ENCODE results near the gene NCKAP5. TPM values are rescaled to one million over a fixed set of nuclear protein-coding genes. Genes with fewer than 3 reads are reported as not detected.

NCKAP5 gene
- total RNA-seq, 1 experiment from 2014 or later = not detected

DNA sequence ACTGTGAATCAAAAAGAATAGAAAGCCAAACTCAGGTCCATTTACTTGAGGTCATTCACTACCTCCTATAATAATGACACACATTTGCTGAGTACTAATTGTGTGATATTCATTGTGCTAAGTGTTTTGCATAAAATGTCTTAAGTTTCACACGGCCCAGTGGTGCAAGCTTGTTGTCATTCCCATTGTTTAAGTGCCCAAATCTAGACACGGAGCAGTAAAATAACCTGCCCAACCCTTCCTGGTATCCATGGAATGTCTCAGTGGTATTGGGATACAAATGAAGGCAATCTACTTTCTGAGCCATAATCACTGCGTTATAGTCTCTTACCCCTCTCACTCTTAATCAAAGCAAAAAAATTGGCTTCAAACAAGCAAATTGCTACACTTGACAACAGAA lies 233.3 kb downstream of the NCKAP5 start:
- Histone ChIP-seq H3K4me3 (no peak overlapping the region), H3K4me1 (no peaks in the 10 kb centered on the region), H3K27me3 (no peaks in the 10 kb centered on the region; the same call in 1 of the 2 replicates), H3K27ac (no peak overlapping the region), H3K36me3 (no peaks in the 10 kb centered on the region), H3K9me3 (replicated peaks) (no peaks in the 10 kb centered on the region)
- DNase-seq = no peak

DNA sequence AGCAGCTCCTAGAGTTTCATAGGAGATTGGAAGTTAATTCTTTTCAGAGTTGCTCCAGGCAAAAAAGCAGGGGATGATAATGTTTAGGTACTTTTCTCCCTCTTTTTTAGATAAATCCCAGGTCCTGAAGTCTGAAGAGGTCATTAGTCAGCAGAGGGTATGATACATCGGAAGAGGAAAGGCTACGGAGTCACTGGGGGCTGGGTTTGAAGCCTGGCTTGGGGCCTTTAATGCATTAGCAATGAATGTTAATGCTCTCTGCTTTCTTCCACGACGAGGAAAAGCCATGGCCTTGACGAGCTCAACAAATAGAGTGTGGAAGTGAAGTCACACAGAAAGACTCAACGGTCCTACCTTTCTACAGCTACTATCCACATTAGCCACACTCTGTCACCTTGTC lies 235.1 kb downstream of the NCKAP5 start:
- H3K27ac ChIP-seq = no peak overlapping the region
- H3K27me3 ChIP-seq = no peaks in the 10 kb centered on the region; the same call in 1 of the 2 replicates
- DNase-seq = no peak

DNA sequence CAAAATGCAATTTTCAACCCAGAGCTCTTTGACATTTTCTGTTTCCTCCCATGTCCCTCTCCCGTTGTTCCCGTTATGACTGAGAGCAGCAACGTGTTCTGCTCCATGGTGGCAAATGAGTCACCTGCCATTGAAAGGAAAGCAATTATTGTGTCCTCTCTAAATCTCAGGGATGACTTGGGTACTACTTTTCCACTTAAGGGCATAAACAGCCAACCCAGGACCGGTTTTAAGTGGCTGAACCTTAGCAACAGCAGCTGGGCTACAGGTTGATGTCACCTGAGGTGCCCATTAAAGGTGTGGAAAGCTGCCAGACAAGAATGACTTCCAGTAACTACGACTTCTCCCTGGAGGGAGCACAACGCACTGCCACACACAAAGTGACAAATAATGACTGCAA lies 236.8 kb downstream of the NCKAP5 start:
- no peaks in the 10 kb centered on the region for H3K36me3 ChIP-seq
- no peak for DNase-seq
- H3K27me3 ChIP-seq = no peaks in the 10 kb centered on the region; the same call in 1 of the 2 replicates
- H3K9me3 ChIP-seq (replicated peaks) = no peaks in the 10 kb centered on the region
- no peak overlapping the region for H3K27ac ChIP-seq
- no peaks in the 10 kb centered on the region for H3K4me1 ChIP-seq
- H3K4me3 ChIP-seq = no peak overlapping the region

More for the DNA sequence above, 235.1 kb downstream of the NCKAP5 start:
- H3K36me3 ChIP-seq = no peaks in the 10 kb centered on the region
- H3K4me1 ChIP-seq = no peaks in the 10 kb centered on the region
- H3K4me3 ChIP-seq = no peak overlapping the region
- no peaks in the 10 kb centered on the region for H3K9me3 ChIP-seq (replicated peaks)

DNA sequence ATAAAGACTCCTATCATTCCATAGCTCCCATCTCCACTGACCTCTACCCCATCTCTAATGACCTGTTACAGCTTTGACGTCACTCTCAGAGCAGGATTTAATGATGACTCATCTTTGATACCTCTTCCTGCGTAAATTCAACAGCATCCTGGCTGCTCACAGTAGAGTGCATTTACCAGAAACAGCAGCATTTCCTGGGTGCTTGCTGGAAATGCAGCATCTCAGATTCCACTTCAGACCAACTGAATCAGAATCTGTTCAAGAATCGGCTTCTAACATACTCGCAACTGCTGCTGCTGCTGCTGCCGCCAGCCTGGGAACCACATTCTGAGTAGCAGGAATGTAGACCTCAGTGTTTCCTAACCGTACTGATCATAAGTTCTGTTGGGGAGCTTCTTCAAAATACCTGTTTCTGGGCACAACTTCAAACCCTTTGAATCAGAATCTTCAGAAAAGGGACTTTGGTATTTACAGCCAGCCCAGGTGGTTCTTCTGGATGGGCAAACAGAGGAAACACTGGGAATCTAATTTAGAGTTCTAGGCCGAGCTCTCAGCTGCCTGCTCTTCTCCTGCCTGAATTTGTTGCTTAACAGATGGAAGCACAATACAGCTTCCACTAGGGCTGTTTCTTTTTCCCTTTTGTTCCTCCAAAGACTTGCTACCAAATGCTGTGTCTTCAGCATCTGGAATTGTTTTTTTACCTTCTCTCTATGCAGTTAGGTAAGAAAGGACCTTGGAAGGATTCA lies 241.4 kb downstream of the NCKAP5 start:
- Histone ChIP-seq H3K9me3 (replicated peaks) (no peaks in the 10 kb centered on the region), H3K4me3 (no peak overlapping the region), H3K4me1 (no peaks in the 10 kb centered on the region), H3K27me3 (no peaks in the 10 kb centered on the region; the same call in 1 of the 2 replicates), H3K36me3 (no peaks in the 10 kb centered on the region), H3K27ac (no peak overlapping the region)
- no peak for DNase-seq

DNA sequence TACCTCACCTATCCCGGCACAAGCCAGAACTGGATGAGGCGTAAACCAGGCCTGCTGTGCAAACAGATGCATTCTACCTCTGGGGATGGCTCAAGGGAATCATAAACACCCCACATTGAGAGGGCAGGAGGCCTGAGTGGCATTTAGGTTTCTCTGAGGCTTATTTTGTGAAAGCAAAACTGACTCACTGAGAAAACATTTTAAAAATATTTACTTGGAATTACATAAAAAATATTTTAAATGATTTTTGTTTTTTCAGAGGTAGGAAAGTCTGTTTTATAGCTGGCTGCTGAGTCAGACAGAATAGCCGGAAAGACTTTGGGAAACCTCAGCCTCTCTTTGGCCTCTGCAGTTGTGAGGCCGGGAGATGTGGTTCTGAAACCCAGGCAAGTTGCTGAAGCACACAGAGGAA lies 244.1 kb downstream of the NCKAP5 start:
- Histone ChIP-seq H3K4me3 (no peak overlapping the region), H3K9me3 (replicated peaks) (no peaks in the 10 kb centered on the region), H3K36me3 (no peaks in the 10 kb centered on the region), H3K27me3 (no peaks in the 10 kb centered on the region), H3K4me1 (no peaks in the 10 kb centered on the region), H3K27ac (no peak overlapping the region)
- DNase-seq = no peak

DNA sequence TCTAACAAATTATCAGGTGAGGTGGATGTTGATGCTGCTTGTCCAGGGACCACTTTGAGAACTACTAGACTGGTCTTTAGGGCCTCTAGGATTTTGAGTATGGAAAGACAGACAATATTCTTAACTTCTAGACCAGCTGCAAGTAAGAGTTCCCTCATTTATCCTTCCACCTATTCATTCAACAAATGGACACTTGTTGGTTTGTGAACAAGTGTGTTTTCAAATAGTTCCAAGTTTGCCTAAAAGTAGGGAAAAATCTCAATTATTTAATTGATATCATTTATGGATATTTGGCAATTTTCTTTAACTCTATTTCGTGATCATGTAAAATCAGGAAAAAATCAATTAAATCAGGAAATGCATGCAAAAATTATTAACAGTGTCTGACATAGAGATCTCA lies 245.4 kb downstream of the NCKAP5 start:
- H3K4me3 ChIP-seq = no peak overlapping the region
- H3K27me3 ChIP-seq = no peaks in the 10 kb centered on the region
- no peak overlapping the region for H3K27ac ChIP-seq
- no peaks in the 10 kb centered on the region for H3K9me3 ChIP-seq (replicated peaks)
- no peaks in the 10 kb centered on the region for H3K36me3 ChIP-seq
- DNase-seq = no peak
- H3K4me1 ChIP-seq = no peaks in the 10 kb centered on the region

DNA sequence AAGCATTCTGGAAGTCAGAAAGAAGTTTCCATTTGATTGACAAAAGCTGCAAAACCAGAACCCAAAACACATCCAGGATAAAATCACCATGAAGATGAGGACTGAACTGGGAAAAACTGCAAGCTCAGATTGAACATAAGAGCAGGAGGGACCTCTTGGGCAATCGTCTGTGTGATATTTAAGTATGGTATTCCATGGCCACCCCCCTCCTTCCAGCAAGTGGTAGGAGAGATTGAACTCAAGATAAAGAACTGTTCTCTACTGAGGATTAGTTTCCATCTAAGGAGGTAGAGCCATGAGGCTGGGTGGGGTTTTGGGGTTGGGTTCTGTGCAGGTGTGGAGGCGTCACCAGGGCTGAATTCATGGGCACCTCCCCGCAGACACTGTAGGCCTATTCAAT lies 251.1 kb downstream of the NCKAP5 start:
- H3K27ac ChIP-seq = no peak overlapping the region

DNA sequence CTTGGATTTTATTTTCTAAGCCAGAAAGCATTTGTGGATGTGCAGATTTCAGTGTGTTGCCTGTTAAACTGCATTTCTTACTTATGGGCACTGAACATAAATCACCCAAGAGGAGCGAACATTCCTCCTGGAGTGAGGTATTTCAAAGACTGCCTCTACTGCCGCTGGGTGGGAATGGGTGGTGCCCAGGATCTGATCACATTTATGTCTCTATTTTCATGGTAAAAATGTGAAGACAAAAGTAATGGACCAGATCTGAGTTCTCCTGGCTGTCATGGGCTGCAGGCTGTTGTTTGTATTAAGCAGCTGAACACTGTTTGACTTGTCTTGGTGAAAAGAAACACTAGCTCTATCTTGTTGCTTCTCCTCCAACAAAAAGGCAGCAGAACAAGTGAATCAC lies 251.7 kb downstream of the NCKAP5 start:
- DNase-seq = no peak
- Histone ChIP-seq H3K27me3 (no peaks in the 10 kb centered on the region), H3K9me3 (replicated peaks) (no peaks in the 10 kb centered on the region), H3K27ac (no peak overlapping the region), H3K36me3 (no peaks in the 10 kb centered on the region), H3K4me1 (no peaks in the 10 kb centered on the region), H3K4me3 (no peak overlapping the region)

More for the DNA sequence above, 251.1 kb downstream of the NCKAP5 start:
- H3K27me3 ChIP-seq = no peaks in the 10 kb centered on the region
- no peaks in the 10 kb centered on the region for H3K4me1 ChIP-seq
- no peaks in the 10 kb centered on the region for H3K36me3 ChIP-seq
- H3K9me3 ChIP-seq (replicated peaks) = no peaks in the 10 kb centered on the region
- no peak overlapping the region for H3K4me3 ChIP-seq
- no peak for DNase-seq

DNA sequence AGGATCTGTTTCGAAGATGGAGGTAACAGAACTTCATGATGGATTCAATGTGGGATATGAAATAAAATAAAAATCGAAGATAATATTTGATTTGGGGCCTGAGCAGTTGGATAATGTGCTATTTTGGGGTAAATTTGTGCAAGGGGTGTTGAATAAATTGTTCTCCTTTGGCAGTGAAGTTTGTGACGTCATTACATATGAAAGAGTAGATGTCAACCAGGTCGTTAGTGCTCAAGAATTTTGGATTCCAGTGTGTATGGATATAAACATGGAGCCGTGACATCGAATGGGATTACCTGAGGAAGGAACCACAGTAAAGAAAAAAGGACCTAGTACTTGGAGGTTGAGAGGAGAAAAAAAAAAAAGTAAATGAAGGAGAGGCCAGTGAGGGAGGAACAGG lies 253.0 kb downstream of the NCKAP5 start:
- Histone ChIP-seq H3K4me1 (no peaks in the 10 kb centered on the region), H3K9me3 (replicated peaks) (no peaks in the 10 kb centered on the region), H3K36me3 (no peaks in the 10 kb centered on the region), H3K4me3 (no peak overlapping the region), H3K27ac (no peak overlapping the region), H3K27me3 (no peaks in the 10 kb centered on the region)
- no peak for DNase-seq

DNA sequence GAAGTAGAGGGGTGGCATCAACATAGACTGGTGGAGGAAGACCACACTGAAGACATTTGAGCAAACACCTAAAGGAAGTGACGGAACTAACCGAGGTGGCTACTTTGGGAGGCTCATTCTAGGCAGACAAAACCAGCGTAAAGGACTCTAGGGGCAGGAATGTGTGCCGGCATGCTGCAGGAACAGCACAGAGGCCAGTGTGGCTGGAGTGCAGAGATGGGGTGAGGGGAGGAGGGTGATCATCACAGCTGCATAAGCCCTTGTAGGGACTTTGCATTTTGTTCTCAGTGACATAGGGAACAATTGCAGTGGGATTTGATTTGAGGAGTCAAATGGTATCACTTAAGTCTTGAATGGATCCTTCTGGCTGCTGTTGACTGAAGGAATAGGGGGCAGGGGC lies 253.5 kb downstream of the NCKAP5 start:
- Histone ChIP-seq H3K27ac (no peak overlapping the region), H3K9me3 (replicated peaks) (no peaks in the 10 kb centered on the region), H3K36me3 (no peaks in the 10 kb centered on the region), H3K4me1 (no peaks in the 10 kb centered on the region), H3K4me3 (no peak overlapping the region), H3K27me3 (no peaks in the 10 kb centered on the region)
- no peak for DNase-seq

DNA sequence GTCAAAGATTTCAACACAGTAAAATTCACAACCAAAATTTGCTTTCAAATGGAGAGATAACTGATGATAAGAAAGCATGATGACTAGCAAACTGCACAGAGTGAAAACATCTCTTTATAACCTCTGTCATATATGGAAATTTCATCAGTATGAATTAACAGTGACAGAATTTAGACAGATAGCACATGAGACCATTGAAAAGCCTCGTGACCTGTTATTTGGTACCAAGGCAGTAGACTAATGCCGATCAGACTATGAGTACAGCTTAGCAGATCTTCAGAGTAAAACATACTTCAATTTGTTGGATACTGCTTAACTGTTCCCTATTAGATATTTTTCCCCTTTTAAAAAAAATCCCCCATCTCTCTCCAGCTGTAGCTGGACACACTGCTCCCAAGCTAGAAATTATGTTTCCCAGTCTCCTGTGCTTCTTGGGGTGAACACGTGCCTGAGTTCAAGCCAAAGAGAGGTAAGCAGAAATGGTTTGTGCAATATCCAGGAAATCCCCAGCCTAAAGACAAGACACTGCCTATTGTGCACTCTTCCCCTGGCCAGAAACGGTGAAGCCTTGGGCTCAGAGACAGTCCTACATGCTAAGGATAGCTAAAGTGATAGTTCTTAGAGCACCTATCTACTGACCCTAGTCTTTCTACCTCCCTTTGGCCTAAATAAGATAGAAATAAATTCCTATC lies 256.1 kb downstream of the NCKAP5 start:
- H3K4me3 ChIP-seq = no peak overlapping the region
- no peak for DNase-seq
- no peaks in the 10 kb centered on the region for H3K36me3 ChIP-seq
- H3K27ac ChIP-seq = no peak overlapping the region
- no peaks in the 10 kb centered on the region for H3K9me3 ChIP-seq (replicated peaks)
- no peaks in the 10 kb centered on the region for H3K4me1 ChIP-seq
- no peaks in the 10 kb centered on the region for H3K27me3 ChIP-seq

DNA sequence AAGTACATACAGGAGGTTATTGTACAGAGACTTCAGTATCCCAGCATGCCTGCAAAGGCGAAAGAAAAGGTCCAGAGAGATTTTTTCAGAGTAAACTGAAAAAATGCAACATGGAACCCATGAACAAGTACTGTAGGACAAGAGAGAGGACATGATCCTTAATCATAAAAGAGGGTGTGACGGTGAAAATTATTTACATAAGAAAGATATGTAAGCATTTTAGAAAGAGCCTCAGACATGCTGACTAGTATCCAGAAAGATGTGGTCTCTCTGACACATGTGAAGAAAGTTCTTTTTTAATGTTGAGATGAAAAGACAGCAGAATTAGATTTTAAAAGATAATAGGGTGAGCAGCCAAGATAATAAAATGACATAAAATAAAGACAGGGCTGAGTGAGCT lies 262.0 kb downstream of the NCKAP5 start:
- no peak for DNase-seq
- Histone ChIP-seq H3K4me1 (no peaks in the 10 kb centered on the region), H3K36me3 (no peaks in the 10 kb centered on the region), H3K27ac (no peak overlapping the region), H3K27me3 (no peaks in the 10 kb centered on the region), H3K9me3 (replicated peaks) (no peaks in the 10 kb centered on the region), H3K4me3 (no peak overlapping the region)

DNA sequence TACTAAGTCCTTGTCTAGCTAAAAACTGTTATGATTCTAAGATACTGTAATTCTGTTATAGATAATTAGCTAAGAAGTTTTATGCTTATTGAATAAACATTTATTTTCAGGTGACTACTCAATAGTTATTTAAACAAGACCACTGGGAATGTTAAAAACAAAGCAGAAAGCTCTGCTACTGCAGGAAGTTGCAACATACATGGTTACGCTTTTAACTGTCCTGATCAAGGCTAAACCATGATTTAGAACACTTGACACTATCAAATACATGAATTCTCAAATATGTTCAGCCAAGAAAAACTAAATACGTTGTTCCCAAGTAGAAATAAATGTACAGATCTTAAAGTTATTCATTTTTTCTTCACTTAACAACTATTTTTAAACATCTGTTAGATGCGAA lies 263.9 kb downstream of the NCKAP5 start:
- no peak for DNase-seq
- H3K4me3 ChIP-seq = no peak overlapping the region
- no peak overlapping the region for H3K27ac ChIP-seq
- H3K9me3 ChIP-seq (replicated peaks) = no peaks in the 10 kb centered on the region
- no peaks in the 10 kb centered on the region for H3K27me3 ChIP-seq
- no peaks in the 10 kb centered on the region for H3K4me1 ChIP-seq
- H3K36me3 ChIP-seq = no peaks in the 10 kb centered on the region

DNA sequence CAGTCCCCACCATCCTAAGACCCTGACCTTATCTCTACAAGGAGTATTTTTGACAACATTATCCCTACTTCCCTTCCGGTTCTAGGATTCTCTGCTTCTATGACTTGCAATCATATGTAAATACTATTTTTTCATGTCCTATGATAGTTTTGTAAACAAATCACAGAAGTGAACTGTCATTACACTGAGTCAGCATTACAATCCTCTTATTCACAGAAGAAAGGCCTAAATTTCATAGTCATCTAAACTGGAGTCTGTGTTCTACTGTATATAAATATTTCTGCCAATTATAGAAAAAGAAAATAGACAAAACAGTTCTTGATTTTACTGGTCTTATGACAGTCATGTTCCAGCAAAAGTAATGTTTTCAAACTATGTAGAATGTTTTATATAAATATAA lies 265.1 kb downstream of the NCKAP5 start:
- H3K27ac ChIP-seq = no peak overlapping the region

DNA sequence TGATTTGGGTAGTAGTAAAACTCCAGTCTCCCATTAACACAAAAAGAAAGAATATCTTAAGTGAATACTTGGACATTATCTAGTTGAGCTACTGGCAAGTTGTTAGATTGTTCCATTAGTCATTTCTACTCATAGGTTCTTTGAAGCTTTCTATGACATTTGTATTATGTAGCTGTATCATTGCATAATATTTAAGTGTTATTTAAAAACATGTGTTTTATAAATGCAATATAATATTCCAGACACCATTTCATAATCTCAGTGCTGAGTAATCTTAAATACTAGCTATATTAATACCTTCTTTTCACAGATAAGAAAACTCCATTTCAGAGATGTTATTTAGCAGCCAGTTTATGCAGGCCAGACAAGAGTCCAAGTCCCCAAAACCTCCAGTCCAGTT lies 271.9 kb downstream of the NCKAP5 start:
- H3K27me3 ChIP-seq = no peaks in the 10 kb centered on the region
- H3K4me1 ChIP-seq = no peaks in the 10 kb centered on the region
- no peaks in the 10 kb centered on the region for H3K36me3 ChIP-seq
- no peak overlapping the region for H3K4me3 ChIP-seq
- no peak overlapping the region for H3K27ac ChIP-seq
- no peaks in the 10 kb centered on the region for H3K9me3 ChIP-seq (replicated peaks)
- DNase-seq = no peak

More for the DNA sequence above, 265.1 kb downstream of the NCKAP5 start:
- no peaks in the 10 kb centered on the region for H3K9me3 ChIP-seq (replicated peaks)
- no peaks in the 10 kb centered on the region for H3K36me3 ChIP-seq
- H3K4me1 ChIP-seq = no peaks in the 10 kb centered on the region
- no peaks in the 10 kb centered on the region for H3K27me3 ChIP-seq
- H3K4me3 ChIP-seq = no peak overlapping the region
- DNase-seq = no peak

Data from SJCRH30 (cell line).